ENCODE results near the gene WLS. TPM values are rescaled to one million over a fixed set of nuclear protein-coding genes. Genes with fewer than 3 reads are reported as not detected.

The WLS gene
- 19.8 and 30.5 TPM in 2 replicates for total RNA-seq (2021)
- percentile 50 among the genes with signal in this experiment for Bru-seq, nascent RNA
- BruChase-seq, experiment 1, labeled RNA remaining after a 2-hour chase: percentile 49 among the genes with signal in this experiment
- percentile 45 among the genes with signal in this experiment for BruChase-seq, experiment 2, labeled RNA remaining after a 6-hour chase
- long read RNA-seq, partial matches to known transcripts: 1 of 6 reads
- long read RNA-seq, other reads (novel, unspliced or antisense): 4 of 6 reads

- Histone ChIP-seq H4K20me1 (ENCODE audit: insufficient read depth) (no peaks in the 10 kb centered on the region), H2AFZ (peak within 1 kb of the TSS; percentile 90), H3K9me2 (ENCODE audit: insufficient read depth) (no peaks in the 10 kb centered on the region), H3K9me3 (ENCODE audit: insufficient read depth, low read depth) (no peaks in the 10 kb centered on the region), H3K4me1 (replicated peaks; ENCODE audit: insufficient read depth) (peaks cover 6% of the 10 kb centered on the region; the same call in 1 of the 2 replicates), H3K4me3 (peak within 1 kb of the TSS; percentile 61), H3K27ac (no peak within 1 kb of the TSS), H3F3A (ENCODE audit: insufficient read depth, low read depth) (no peaks in the 10 kb centered on the region; the same call in 1 of the 2 replicates), H3K79me2 (ENCODE audit: low read depth) (no peaks in the 10 kb centered on the region), H3K4me2 (peak within 1 kb of the TSS; percentile 84), H3K27me3 (ENCODE audit: insufficient read depth, low read depth) (peaks cover 4% of the 10 kb centered on the region), H3K36me3 (ENCODE audit: low read depth) (no peaks in the 10 kb centered on the region)
- intact Hi-C loops (cut with micrococcal nuclease; ENCODE audit: unreplicated experiment): loop anchor here (2.0 to 10.0 kb wide), 2 partner anchors 58 to 112 kb away; no protein-coding TSS in a partner anchor
- no TSS peak for BruUV-seq (replicated peaks)
- DNase-seq: peak in 1 of 2 experiments; percentile 59
- POLR2A ChIA-PET (ENCODE audit: unreplicated experiment): interaction anchor here (0.6 to 1.3 kb wide), 3 partner anchors 35 to 68 kb away, joined by 4 to 7 read pairs (median 6); no protein-coding TSS in a partner anchor
- CTCF ChIA-PET: interaction anchor here (0.6 to 0.8 kb wide), 3 partner anchors 14 to 59 kb away, joined by 3 to 20 read pairs (median 3); no protein-coding TSS in a partner anchor
- no peak; the same call in 1 of the 2 replicates for TF ChIP-seq CTCF (conservative IDR thresholded peaks at IDR 0.05)
- no peak for TF ChIP-seq EZH2 (IDR thresholded peaks at IDR 0.05; ENCODE audit: low read depth)
Observed at GRCh38 chr1:68232289-68233148, at the start of gene WLS. Gene WLS, minus strand, starts transcription at chr1:68232523. Its CDS starts 224 bp downstream, at chr1:68232299.

- DNase-seq: no peak
- no peaks in the 10 kb centered on the region for H3K9me2 ChIP-seq (ENCODE audit: insufficient read depth)
- no peaks in the 10 kb centered on the region for H3K36me3 ChIP-seq (ENCODE audit: low read depth)
- no peak overlapping the region for H3K4me2 ChIP-seq
- ChIA-PET POLR2A (ENCODE audit: unreplicated experiment) (no interaction called here), CTCF (no interaction called here)
- H3K4me3 ChIP-seq: no peak overlapping the region
- no peaks in the 10 kb centered on the region for H3K9me3 ChIP-seq (ENCODE audit: insufficient read depth, low read depth)
- BruUV-seq (replicated peaks): no TSS peak
- H2AFZ ChIP-seq: no peak overlapping the region
- H4K20me1 ChIP-seq (ENCODE audit: insufficient read depth): no peaks in the 10 kb centered on the region
- no peaks in the 10 kb centered on the region for H3K4me1 ChIP-seq (replicated peaks; ENCODE audit: insufficient read depth)
- H3K79me2 ChIP-seq (ENCODE audit: low read depth): no peaks in the 10 kb centered on the region
- TF ChIP-seq EZH2 (IDR thresholded peaks at IDR 0.05; ENCODE audit: low read depth) (no peak), CTCF (conservative IDR thresholded peaks at IDR 0.05) (no peak)
- intact Hi-C loops (cut with micrococcal nuclease; ENCODE audit: unreplicated experiment): no loop called here
- no peak overlapping the region for H3K27ac ChIP-seq
- no peaks in the 10 kb centered on the region for H3K27me3 ChIP-seq (ENCODE audit: insufficient read depth, low read depth)
- H3F3A ChIP-seq (ENCODE audit: insufficient read depth, low read depth): no peaks in the 10 kb centered on the region
Observed at GRCh38 chr1:68280286-68280685, 48.0 kb upstream of the WLS start.

GRCh38 chr1:68279846-68280245 lies 47.5 kb upstream of the WLS start:
- no peaks in the 10 kb centered on the region for H3K36me3 ChIP-seq (ENCODE audit: low read depth)
- no peak overlapping the region for H3K4me3 ChIP-seq
- no peak for DNase-seq
- BruUV-seq (replicated peaks): no TSS peak
- no peaks in the 10 kb centered on the region for H3K9me3 ChIP-seq (ENCODE audit: insufficient read depth, low read depth)
- no peaks in the 10 kb centered on the region for H4K20me1 ChIP-seq (ENCODE audit: insufficient read depth)
- no peaks in the 10 kb centered on the region for H3K27me3 ChIP-seq (ENCODE audit: insufficient read depth, low read depth)
- H3K4me1 ChIP-seq (replicated peaks; ENCODE audit: insufficient read depth): no peaks in the 10 kb centered on the region
- no peaks in the 10 kb centered on the region for H3F3A ChIP-seq (ENCODE audit: insufficient read depth, low read depth)
- no peak overlapping the region for H2AFZ ChIP-seq
- no peak for TF ChIP-seq CTCF (conservative IDR thresholded peaks at IDR 0.05)
- TF ChIP-seq EZH2 (IDR thresholded peaks at IDR 0.05; ENCODE audit: low read depth): no peak
- ChIA-PET CTCF (no interaction called here), POLR2A (ENCODE audit: unreplicated experiment) (no interaction called here)
- intact Hi-C loops (cut with micrococcal nuclease; ENCODE audit: unreplicated experiment): no loop called here
- no peaks in the 10 kb centered on the region for H3K9me2 ChIP-seq (ENCODE audit: insufficient read depth)
- no peak overlapping the region for H3K4me2 ChIP-seq
- no peak overlapping the region for H3K27ac ChIP-seq
- H3K79me2 ChIP-seq (ENCODE audit: low read depth): no peaks in the 10 kb centered on the region
